ENCODE measurements around the gene ZNF608. TPM values are rescaled to one million over a fixed set of nuclear protein-coding genes. Genes with fewer than 3 reads are reported as not detected.

The ZNF608 gene, protein sequence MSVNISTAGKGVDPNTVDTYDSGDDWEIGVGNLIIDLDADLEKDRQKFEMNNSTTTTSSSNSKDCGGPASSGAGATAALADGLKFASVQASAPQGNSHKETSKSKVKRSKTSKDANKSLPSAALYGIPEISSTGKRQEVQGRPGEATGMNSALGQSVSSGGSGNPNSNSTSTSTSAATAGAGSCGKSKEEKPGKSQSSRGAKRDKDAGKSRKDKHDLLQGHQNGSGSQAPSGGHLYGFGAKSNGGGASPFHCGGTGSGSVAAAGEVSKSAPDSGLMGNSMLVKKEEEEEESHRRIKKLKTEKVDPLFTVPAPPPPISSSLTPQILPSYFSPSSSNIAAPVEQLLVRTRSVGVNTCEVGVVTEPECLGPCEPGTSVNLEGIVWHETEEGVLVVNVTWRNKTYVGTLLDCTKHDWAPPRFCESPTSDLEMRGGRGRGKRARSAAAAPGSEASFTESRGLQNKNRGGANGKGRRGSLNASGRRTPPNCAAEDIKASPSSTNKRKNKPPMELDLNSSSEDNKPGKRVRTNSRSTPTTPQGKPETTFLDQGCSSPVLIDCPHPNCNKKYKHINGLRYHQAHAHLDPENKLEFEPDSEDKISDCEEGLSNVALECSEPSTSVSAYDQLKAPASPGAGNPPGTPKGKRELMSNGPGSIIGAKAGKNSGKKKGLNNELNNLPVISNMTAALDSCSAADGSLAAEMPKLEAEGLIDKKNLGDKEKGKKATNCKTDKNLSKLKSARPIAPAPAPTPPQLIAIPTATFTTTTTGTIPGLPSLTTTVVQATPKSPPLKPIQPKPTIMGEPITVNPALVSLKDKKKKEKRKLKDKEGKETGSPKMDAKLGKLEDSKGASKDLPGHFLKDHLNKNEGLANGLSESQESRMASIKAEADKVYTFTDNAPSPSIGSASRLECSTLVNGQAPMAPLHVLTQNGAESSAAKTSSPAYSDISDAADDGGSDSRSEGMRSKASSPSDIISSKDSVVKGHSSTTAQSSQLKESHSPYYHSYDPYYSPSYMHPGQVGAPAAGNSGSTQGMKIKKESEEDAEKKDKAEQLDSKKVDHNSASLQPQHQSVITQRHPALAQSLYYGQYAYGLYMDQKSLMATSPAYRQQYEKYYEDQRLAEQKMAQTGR (N-terminal part only)
- 59.6 and 116 TPM in 2 replicates for total RNA-seq

DNA sequence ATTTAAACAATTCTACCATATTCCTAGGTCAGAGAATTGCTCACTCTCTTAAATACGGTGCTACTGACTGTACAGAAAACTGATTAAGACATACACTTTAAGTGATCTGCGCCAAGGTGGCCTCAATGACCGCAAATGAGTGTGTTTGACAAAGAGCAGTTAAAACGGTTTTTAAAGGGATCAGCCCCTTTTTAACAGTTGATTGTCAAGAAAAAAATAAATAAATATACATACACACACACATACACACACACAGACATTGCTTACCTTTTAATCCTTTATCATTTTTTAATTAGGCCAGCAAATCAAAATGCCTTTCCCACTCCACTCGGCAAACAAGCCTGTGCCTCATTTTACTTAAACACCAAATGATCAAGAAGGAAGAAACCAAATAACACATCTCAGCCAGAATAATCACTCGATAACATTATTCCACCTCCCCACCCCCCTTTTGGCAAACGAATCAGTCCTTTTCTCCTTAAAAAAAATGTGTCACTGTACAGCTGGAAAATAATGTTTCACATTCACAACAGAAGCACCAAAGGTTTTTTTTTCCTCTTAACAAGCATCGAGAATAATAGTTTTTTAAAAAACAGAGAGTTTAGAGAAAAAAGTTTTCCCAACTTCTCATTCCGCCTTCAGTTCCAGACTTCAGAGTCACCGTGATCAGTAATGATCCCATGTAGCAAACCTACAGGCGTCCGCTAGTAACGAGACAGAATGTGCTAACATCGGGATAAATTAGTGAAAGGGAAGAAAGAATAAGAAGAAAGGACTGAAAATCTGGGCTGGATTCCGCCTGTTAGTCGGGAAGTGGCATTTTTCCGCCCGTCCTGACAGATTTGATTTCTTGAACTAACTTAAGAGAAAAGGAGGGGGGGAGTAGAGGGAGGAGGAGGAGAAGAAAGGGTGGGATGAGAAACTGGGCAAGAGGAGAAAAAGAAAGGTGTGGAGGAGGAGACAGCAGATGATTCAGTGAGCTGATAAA is at the start of gene ZNF608:
ZNF608 (minus strand) TSS at position 712 of the 988 bp plus-strand sequence. CDS start 1,650 bp downstream, outside the sequence.
- peak; percentile 85 for DNase-seq (ENCODE audit: low read depth)

GRCh38 chr5:124795829-124796228 is 49.4 kb upstream of the ZNF608 start:
- DNase-seq (ENCODE audit: low read depth) = no peak

GRCh38 chr5:124790895-124791732 is 44.7 kb upstream of the ZNF608 start:
- DNase-seq (ENCODE audit: low read depth) = peak; percentile 72

GRCh38 chr5:124790301-124790894 is 44.0 kb upstream of the ZNF608 start:
- DNase-seq (ENCODE audit: low read depth) = peak; percentile 51

GRCh38 chr5:124789104-124789605 is 42.7 kb upstream of the ZNF608 start:
- peak; percentile 29 for DNase-seq (ENCODE audit: low read depth)

DNA sequence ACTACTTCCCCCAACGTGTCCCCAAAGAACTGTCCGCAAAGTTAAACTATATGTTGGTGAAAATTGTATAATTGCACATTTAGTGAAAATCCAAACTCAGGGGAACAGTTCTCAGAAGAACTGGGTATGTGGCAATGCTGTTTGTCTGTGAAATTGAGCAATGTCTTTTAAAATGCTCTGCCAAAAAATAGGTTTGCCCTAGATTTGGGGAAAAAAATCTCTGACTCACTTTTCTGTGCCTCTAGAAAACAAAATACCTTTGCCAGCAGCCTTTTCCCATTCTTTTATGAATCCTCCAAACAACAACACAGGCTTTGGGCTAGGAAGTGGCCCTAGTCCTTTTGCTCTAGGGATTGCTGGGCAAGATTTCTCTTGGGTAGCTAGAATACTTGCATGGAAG is 37.4 kb upstream of the ZNF608 start:
- DNase-seq (ENCODE audit: low read depth) = peak; percentile 45

GRCh38 chr5:124783285-124783684 is 36.8 kb upstream of the ZNF608 start:
- peak; percentile 7 for DNase-seq (ENCODE audit: low read depth)

DNA sequence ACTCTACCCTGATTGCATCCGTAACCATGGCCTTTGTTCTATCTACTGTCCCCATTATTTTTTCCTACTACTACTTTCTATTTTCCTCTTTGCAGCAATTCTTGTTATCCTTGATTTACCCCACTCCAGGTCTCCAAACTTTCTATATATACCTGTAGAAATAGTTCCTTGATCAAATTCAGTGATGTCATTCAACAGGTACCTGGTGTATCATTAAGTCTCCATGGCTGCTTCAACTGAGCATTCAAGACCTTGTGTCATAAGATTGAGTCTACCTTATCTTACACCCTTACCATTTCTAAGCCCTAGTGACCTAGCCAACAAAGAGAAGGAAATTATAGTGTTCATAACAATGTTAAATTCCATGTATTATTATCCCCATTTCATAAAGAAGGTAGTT is 35.8 kb upstream of the ZNF608 start:
- no peak for DNase-seq (ENCODE audit: low read depth)

GRCh38 chr5:124780011-124780410 is 33.6 kb upstream of the ZNF608 start:
- DNase-seq (ENCODE audit: low read depth) = no peak

DNA sequence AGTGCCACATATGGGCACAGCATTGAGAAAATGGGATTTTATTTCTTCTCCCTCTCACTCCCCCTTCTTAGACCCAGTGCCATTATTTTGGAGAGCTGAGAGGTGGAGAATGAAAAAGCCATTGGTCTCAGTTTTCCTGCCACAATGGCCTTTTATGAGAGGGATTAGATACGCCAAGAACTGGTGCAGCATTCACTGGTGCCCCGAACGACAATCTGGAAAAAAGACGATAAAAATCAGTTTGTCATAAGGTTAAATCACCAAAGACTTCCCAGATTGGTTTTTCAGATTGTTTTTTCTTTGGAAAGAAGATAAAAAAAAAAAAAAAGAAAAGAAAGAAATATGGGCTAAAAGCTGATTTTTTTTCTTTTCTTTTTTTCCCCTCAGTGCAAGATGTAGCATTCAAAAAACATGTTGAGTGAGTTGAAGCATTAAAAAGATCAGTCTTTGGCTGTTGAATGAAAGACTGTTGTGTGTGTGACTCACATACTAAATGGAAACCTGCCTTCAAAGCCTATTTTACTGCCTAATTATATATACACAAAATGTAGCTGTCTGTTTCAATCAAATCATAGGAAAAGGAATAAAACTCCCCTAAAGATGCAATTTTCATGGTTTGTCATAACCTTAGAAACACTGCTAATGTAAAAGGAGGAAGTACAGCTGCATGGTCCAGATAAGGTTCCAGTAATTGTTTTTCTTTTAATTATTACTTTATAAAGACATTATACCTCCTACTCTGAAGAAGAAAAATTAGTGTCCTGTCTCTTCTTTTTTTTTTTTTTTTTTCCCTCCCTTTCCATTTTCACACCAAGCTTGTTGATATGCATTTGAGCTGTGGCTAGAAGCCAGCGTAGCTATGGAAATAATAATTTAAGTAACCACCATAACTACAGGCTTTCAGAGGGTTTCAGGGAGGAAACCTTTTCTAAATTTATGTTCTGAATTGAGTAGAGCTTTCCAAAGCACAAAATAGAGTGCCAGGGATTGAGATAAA is 27.2 kb upstream of the ZNF608 start:
- DNase-seq (ENCODE audit: low read depth) = peak; percentile 28

- no peak for DNase-seq (ENCODE audit: low read depth)
These were observed 26.2 kb upstream of the ZNF608 start for GRCh38 chr5:124772457-124773200.

GRCh38 chr5:124771761-124772160 is 25.3 kb upstream of the ZNF608 start:
- no peak for DNase-seq (ENCODE audit: low read depth)

GRCh38 chr5:124764992-124765611 is 18.7 kb upstream of the ZNF608 start:
- DNase-seq (ENCODE audit: low read depth) = no peak

DNA sequence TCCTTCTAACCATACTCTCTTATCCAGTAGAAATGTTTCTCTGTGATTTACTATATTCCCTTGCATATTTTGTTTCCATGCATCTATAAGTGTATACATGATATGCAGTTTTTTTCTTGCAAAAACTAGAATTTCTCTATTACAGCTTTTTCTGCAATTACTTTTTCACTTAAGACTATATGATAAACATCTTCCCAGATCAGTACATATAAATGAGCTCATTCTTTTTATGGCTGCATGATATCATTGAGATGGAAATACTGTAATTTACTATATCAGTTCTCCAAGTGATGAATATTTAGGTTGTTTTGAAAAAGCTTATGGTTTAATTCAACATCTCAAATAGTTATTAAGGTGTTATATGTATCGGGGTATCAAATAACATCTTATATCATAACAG is 18.1 kb upstream of the ZNF608 start:
- DNase-seq (ENCODE audit: low read depth) = no peak

DNA sequence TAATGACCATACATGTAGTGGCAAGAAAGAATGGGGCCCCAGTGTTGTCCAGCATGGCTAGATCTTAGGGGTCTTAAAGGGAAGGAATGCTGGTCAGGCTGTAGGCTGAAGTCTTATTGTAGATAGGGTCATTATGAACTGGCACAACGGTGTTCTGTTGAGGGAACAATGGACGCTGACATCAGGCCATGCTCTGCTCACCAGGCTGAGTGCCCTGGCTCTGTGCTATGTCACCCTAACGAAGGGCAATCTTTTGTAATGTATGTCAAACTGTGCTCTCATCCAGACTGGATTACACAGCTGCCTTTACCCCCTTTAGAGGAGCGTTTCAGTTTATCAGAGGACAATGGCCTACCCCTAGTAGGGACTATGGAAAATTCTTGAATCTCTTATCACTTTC is 14.6 kb upstream of the ZNF608 start:
- no peak for DNase-seq (ENCODE audit: low read depth)

DNA sequence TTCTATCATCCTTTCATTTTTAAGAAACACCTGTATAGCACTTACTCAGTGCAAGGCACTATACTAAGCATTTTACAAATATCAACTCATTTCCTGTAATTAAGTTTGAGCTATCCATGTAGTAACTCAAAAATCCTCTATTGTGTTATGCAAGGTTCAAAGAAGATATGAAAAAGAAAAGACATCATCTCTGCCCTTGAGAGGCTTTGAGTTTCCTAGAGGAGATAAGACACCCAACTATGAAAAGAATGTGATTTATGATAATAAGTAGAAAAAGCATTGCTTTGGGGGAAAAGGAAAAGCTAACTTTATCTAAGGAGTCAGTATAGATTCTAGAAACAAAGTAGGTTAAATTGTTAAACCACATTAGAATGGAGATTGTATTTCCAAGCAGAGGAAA is 14.2 kb upstream of the ZNF608 start:
- no peak for DNase-seq (ENCODE audit: low read depth)

- no peak for DNase-seq (ENCODE audit: low read depth)
These were observed 9.1 kb upstream of the ZNF608 start for GRCh38 chr5:124755565-124755964.

Data from renal cortical epithelial cell (primary cell).